T-helper 2 cell treated with Interferon-gamma antibody and Interleukin-4, amounts not matched to agents 5 μg/mL and 100 μg/mL, for 36 hours (primary cell): Measurements from ENCODE around the gene DNAJC17.
A peak's percentile ranks its signal among the peaks of the same experiment; 100 is the strongest.

Experiments used
- DNase-seq: peaks from one replicate; pipeline ENCODE4 v3.0.0; 2021; ENCODE audit warnings: low spot score
- H3K27ac Mint-ChIP-seq: one replicate; pipeline ENCODE4 v1.8.0; 2021; ENCODE audit warnings: mild to moderate bottlenecking, mixed read lengths
- H3K27me3 Mint-ChIP-seq: one replicate; pipeline ENCODE4 v1.8.0; 2021; ENCODE audit warnings: low read depth, mixed read lengths
- H3K36me3 Mint-ChIP-seq: one replicate; pipeline ENCODE4 v1.8.0; 2021; ENCODE audit warnings: low read depth, mixed read lengths
- H3K4me1 Mint-ChIP-seq: one replicate; pipeline ENCODE4 v1.8.0; 2021; ENCODE audit warnings: low read depth, mixed read lengths
- H3K4me3 Mint-ChIP-seq: one replicate; pipeline ENCODE4 v1.8.0; 2022; ENCODE audit warnings: mild to moderate bottlenecking, moderate library complexity, mixed read lengths
- H3K9me3 Mint-ChIP-seq: one replicate; pipeline ENCODE4 v1.8.0; 2021; ENCODE audit warnings: mixed read lengths

DNAJC17 gene

GRCh38 chr15:40821195-40821594 is 13.9 kb upstream of the DNAJC17 start:
- DNase-seq: no peak
- H3K9me3 Mint-ChIP-seq: no peaks in the 10 kb centered on the region
- H3K36me3 Mint-ChIP-seq: no peaks in the 10 kb centered on the region
- no peak overlapping the region for H3K4me3 Mint-ChIP-seq
- peaks cover 5% of the 10 kb centered on the region for H3K27me3 Mint-ChIP-seq
- no peaks in the 10 kb centered on the region for H3K4me1 Mint-ChIP-seq
- no peak overlapping the region for H3K27ac Mint-ChIP-seq

DNA sequence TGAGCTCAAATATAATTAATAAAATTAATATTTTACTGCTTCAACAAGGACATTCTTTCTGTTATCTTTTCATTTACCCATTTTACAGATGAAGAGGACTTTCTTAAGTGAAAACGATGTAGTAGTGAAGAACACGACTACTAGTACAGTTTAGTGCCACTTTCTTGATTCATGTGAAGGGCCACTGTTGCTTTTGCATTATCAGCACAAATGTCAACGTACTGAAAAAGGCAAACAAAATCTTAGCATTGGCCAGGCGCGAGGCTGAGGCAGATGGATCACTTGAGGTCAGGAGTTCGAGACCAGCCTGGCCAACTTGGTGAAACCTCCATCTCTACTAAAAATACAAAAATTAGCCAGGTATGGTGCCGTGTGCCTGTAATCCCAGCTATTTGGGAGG is 11.8 kb upstream of the DNAJC17 start:
- Mint-ChIP-seq H3K27me3 (peaks cover 1% of the 10 kb centered on the region), H3K36me3 (peaks cover 3% of the 10 kb centered on the region), H3K9me3 (no peaks in the 10 kb centered on the region), H3K4me1 (no peaks in the 10 kb centered on the region), H3K27ac (no peak overlapping the region), H3K4me3 (no peak overlapping the region)
- DNase-seq: no peak

DNA sequence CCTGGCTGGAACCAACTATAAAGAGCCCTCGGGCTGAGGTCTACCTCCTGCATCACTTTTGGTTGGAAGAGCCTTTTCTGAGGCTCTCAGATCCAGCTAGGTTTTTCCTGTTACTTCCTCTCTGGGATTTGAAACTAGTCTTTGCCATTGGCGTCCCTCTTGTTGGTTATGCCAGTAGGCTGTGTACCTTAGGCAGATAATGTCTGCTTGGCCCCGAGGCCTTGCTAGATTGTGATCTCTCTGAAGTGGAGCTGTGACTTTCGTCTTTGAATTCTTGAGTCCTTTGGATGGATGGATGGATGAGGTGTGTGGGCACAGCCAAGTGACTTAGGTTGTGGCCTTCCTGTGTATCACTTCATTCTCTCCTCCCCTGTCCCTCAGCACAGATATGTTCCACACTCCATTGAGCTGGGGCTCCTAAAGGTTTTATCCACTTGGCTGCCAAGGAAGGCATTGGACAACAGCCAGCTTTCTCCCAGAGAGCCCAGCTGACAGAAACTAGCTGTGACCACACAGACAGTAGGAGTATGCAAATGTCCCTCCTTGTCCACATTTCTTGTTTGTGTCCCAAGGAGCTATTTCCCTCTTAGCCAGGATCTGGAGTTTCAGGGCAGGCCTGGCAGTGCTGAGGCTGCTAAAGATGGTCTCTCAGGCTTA is 7.9 kb upstream of the DNAJC17 start:
- Mint-ChIP-seq H3K27me3 (no peaks in the 10 kb centered on the region), H3K27ac (no peak overlapping the region), H3K4me3 (no peak overlapping the region), H3K36me3 (peaks cover 12% of the 10 kb centered on the region), H3K4me1 (no peaks in the 10 kb centered on the region), H3K9me3 (no peaks in the 10 kb centered on the region)
- DNase-seq: no peak

DNA sequence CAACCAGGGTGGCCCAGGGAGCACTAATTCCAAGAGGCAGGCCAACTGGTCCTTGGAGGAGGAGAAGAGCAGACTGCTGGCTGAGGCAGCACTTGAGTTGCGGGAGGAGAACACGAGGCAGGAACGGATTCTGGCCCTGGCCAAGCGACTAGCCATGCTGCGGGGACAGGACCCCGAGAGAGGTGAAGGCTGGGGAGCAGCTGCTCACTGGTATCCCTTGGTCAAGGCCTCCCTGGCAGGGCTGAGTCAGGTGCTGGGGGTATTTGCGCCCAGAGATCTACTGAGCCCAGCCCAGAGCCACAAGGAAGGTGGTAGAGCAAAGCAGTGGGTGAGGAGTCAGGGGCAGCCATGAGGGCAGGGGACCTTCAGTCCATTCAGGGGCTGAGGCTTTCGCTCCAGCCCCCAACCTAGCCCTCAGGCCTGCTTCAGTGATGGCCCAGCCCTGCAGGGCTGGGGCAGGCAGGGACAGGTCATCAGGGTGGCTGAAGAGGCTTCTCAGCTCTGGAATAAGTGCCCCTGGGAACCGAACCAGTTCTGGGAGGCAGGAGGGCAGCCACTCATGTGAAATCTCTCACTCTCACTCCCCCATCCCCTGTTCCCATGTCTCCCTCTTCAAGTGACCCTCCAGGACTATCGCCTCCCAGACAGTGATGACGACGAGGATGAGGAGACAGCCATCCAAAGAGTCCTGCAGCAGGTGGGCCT is 5.6 kb upstream of the DNAJC17 start:
- Mint-ChIP-seq H3K4me1 (peaks cover 7% of the 10 kb centered on the region), H3K4me3 (no peak overlapping the region), H3K36me3 (peaks cover 16% of the 10 kb centered on the region), H3K9me3 (no peaks in the 10 kb centered on the region), H3K27me3 (no peaks in the 10 kb centered on the region), H3K27ac (peak overlapping the region; percentile 8)
- DNase-seq: no peak

DNA sequence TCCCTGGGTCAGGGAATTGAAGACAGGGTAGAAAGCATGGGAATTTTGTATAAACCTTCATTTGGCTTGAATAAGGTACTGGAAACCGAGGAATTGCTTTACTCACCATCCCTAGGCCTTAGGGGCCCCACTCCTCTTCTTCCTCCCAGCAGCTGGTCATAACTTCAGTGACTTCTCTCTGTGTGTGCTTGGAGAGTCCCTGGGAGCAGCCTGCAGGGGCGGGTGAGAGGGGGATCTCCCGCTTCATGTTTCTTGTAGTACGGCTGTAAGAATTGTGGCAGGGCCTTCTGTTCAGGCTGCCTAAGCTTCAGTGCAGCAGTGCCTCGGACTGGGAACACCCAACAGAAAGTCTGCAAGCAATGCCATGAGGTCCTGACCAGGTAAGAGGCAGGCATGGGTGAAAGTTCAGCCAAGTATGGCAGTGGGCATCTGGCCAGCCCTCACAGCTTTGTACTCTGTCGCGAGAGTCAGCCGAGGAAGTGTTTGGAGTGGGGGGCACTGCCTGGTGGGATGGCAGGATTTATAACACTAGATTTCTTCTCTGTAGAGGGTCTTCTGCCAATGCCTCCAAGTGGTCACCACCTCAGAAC is 1.7 kb upstream of the DNAJC17 start:
- Mint-ChIP-seq H3K9me3 (no peaks in the 10 kb centered on the region), H3K4me1 (peaks cover 13% of the 10 kb centered on the region), H3K27me3 (no peaks in the 10 kb centered on the region), H3K27ac (no peak overlapping the region), H3K36me3 (peaks cover 17% of the 10 kb centered on the region), H3K4me3 (peak overlapping the region; percentile 98)
- DNase-seq: no peak

DNA sequence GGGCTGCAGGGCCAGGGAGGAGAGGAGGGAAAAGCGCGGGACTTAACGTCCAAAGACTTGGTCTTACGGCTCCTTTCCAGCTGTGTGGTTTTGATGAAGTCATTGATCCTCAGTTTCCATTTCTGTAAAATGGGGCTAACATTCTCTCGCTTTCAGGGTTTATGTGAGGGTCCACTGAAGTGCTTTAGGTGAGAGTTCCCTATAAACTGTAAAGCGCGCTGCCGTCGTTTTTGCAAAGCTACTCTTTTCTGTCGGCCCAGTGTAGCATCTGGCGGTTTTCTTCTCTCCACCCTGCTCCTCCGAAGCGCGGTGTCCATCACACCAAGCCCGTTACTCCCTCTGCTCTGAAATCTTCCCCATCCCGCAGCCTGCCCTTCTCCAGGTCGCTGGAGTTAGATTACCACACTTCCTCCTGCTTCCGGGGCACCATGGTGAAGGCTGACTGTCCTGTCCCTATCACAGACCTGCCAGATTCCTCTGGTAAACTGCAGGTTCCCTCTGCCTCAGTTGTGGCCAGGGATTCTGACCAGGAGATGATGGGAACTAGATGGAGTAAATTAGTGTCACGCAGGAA is 702 bp upstream of the DNAJC17 start:
- Mint-ChIP-seq H3K27me3 (no peaks in the 10 kb centered on the region), H3K4me1 (peaks cover 13% of the 10 kb centered on the region), H3K4me3 (peak overlapping the region; percentile 98), H3K9me3 (no peaks in the 10 kb centered on the region), H3K27ac (peak overlapping the region; percentile 65), H3K36me3 (peaks cover 20% of the 10 kb centered on the region)
- no peak for DNase-seq

- no peaks in the 10 kb centered on the region for H3K27me3 Mint-ChIP-seq
- H3K4me1 Mint-ChIP-seq: peaks cover 13% of the 10 kb centered on the region
- H3K27ac Mint-ChIP-seq: peak overlapping the region; percentile 99
- DNase-seq: no peak
- peak overlapping the region; percentile 98 for H3K4me3 Mint-ChIP-seq
- peaks cover 23% of the 10 kb centered on the region for H3K36me3 Mint-ChIP-seq
- H3K9me3 Mint-ChIP-seq: no peaks in the 10 kb centered on the region
Measured at GRCh38 chr15:40806672-40807027, 623 bp downstream of the DNAJC17 start.

- Mint-ChIP-seq H3K9me3 (no peaks in the 10 kb centered on the region), H3K4me3 (no peak overlapping the region), H3K4me1 (peaks cover 13% of the 10 kb centered on the region), H3K36me3 (peaks cover 17% of the 10 kb centered on the region), H3K27ac (no peak overlapping the region), H3K27me3 (no peaks in the 10 kb centered on the region)
- no peak for DNase-seq
Measured at GRCh38 chr15:40803688-40804087, 3.6 kb downstream of the DNAJC17 start.

DNA sequence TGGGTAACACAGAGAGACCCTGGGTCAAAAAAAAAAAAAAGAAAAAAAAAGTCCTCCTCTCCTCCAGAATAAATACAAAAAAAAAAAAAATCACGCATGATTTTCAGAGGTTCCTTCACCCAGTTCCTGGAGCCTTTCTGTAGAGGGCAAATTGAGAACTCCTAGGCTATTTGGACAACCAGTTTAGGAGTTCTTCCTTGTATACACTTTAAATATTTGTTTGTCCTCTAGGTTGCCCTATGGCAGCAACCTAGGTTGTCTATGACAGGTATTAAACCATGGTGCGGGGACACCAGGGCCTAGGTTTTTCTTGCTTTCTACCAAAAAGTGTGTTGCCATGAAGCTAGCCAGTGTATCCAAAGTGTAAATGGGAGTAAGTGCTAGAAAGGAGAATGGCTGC is 4.2 kb downstream of the DNAJC17 start:
- H3K27me3 Mint-ChIP-seq: no peaks in the 10 kb centered on the region
- no peaks in the 10 kb centered on the region for H3K9me3 Mint-ChIP-seq
- no peak overlapping the region for H3K4me3 Mint-ChIP-seq
- H3K4me1 Mint-ChIP-seq: peaks cover 9% of the 10 kb centered on the region
- no peak overlapping the region for H3K27ac Mint-ChIP-seq
- H3K36me3 Mint-ChIP-seq: peaks cover 22% of the 10 kb centered on the region
- no peak for DNase-seq

DNA sequence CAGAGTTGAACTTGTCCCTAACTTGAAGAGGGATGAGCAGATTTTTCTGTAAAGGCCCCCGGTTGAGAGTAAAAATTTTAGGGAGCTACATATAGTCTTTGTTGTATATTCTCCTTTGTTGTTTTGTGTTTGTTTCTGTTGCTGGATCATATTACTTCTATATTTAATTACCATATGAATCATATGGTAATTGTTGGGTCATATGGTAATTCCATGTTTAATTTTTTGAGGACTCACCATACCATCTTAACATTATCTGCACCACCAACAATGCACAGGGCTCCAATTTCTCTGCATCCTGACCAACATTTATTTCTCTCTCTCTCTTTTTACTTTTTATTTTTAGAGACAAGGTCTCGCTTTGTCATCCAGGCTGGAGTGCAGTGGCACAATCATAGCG is 7.8 kb downstream of the DNAJC17 start:
- H3K27ac Mint-ChIP-seq: no peak overlapping the region

GRCh38 chr15:40796512-40796911 is 10.8 kb downstream of the DNAJC17 start:
- Mint-ChIP-seq H3K27me3 (no peaks in the 10 kb centered on the region), H3K27ac (no peak overlapping the region), H3K36me3 (peaks cover 18% of the 10 kb centered on the region), H3K9me3 (no peaks in the 10 kb centered on the region), H3K4me3 (no peak overlapping the region), H3K4me1 (peaks cover 2% of the 10 kb centered on the region)
- DNase-seq: no peak

More for the DNA sequence above, 7.8 kb downstream of the DNAJC17 start:
- Mint-ChIP-seq H3K4me3 (no peak overlapping the region), H3K27me3 (no peaks in the 10 kb centered on the region), H3K4me1 (peaks cover 2% of the 10 kb centered on the region), H3K36me3 (peaks cover 20% of the 10 kb centered on the region), H3K9me3 (no peaks in the 10 kb centered on the region)
- no peak for DNase-seq

- peaks cover 2% of the 10 kb centered on the region for H3K4me1 Mint-ChIP-seq
- no peak for DNase-seq
- no peak overlapping the region for H3K4me3 Mint-ChIP-seq
- no peaks in the 10 kb centered on the region for H3K9me3 Mint-ChIP-seq
- H3K27ac Mint-ChIP-seq: no peak overlapping the region
- peaks cover 15% of the 10 kb centered on the region for H3K36me3 Mint-ChIP-seq
- H3K27me3 Mint-ChIP-seq: no peaks in the 10 kb centered on the region
Measured at GRCh38 chr15:40796041-40796440, 11.2 kb downstream of the DNAJC17 start.

DNA sequence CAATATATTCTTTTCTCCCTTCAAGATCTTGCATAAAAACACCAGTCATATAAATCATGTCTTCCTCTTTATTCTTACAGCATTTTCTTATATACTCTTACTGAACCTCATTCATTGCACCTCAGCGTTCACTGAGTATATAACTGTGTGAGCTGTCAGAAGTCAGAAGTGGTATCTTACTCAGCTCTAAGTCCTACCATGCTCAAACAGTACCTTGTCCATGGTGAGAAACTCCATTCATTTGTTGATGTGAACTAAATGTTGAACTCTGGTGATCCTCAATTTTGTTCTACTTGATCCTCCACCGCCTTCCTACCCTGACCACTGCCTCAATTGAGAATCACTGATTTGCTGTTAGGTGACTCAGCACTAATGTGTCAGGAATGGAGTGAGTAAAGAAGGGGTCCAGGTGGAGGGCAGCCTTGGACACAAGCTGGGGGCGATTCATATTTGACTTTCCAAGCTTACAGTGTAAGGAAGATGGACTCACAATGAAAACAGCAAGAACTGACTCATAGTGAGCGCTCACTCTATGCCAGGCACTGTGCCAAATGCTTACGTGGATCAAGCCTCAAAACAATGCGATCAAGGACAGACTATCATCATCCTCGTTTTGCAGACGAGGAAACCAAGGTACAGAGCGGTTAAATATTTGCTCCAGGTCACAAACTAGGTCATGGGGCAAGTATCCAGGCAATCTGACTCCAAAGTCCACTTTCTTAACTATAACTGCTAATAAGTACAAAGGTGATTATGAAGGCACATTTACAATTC is 13.9 kb downstream of the DNAJC17 start:
- Mint-ChIP-seq H3K4me1 (peaks cover 8% of the 10 kb centered on the region), H3K4me3 (no peak overlapping the region), H3K36me3 (peaks cover 9% of the 10 kb centered on the region), H3K27ac (no peak overlapping the region), H3K27me3 (no peaks in the 10 kb centered on the region), H3K9me3 (no peaks in the 10 kb centered on the region)
- DNase-seq: no peak

DNA sequence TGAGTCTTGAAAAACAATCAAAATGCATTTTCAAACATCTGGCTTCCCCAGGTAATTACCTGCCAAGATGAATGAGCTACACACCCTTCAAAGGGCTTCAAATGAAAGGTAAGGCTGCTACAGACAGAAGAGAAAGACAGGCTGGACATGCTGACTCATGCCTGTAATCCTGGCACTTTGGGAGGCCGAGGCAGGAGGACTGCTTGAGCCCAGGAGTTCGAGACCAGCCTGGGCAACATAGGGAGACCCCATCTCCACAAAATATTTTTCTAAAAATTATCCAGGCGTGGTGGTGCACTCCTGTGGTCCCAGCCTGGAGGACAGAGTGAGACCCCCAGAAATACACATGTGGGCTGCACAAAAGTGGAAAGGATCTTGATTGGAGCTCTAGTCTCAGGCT is 14.9 kb downstream of the DNAJC17 start:
- no peak for DNase-seq
- H3K27me3 Mint-ChIP-seq: no peaks in the 10 kb centered on the region
- peaks cover 14% of the 10 kb centered on the region for H3K4me1 Mint-ChIP-seq
- no peaks in the 10 kb centered on the region for H3K9me3 Mint-ChIP-seq
- H3K4me3 Mint-ChIP-seq: no peak overlapping the region
- H3K36me3 Mint-ChIP-seq: peaks cover 4% of the 10 kb centered on the region
- H3K27ac Mint-ChIP-seq: no peak overlapping the region
